KMS-11 (cell line): Measurements from ENCODE around the gene KRT3.

Experiments
- H2AFZ ChIP-seq: fragments of 200-600 bp; sonication (generic); 2 replicates; pipeline ENCODE4 v1.6.1; 2016; ENCODE audit warnings: antibody characterized with exemption, mixed run types, low read depth
- H3K27ac ChIP-seq: fragments of 200-600 bp; sonication (generic); 2 replicates; pipeline ENCODE4 v1.6.1; 2016; ENCODE audit warnings: mild to moderate bottlenecking, mixed run types
- H3K27me3 ChIP-seq: fragments of 200-600 bp; sonication (generic); 2 replicates; pipeline ENCODE4 v1.6.1; 2017; ENCODE audit warnings: mild to moderate bottlenecking, low read depth, mixed run types, moderate library complexity; ENCODE audit not compliant: insufficient read depth
- H3K36me3 ChIP-seq: fragments of 200-600 bp; sonication (generic); 2 replicates; pipeline ENCODE4 v1.6.1; 2017; ENCODE audit warnings: mild to moderate bottlenecking, mixed run types; ENCODE audit not compliant: insufficient read depth
- H3K4me1 ChIP-seq: fragments of 200-600 bp; sonication (generic); 2 replicates; pipeline ENCODE4 v1.6.1; 2016; ENCODE audit warnings: mild to moderate bottlenecking, low read depth, mixed run types; ENCODE audit not compliant: poor library complexity, severe bottlenecking
- H3K4me2 ChIP-seq: fragments of 200-600 bp; sonication (generic); 2 replicates; pipeline ENCODE4 v1.7.0; 2016; ENCODE audit warnings: mild to moderate bottlenecking, mixed run types
- H3K4me3 ChIP-seq: fragments of 200-600 bp; sonication (generic); IDR thresholded peaks from 2 replicates; pipeline ENCODE4 v1.6.1; 2017; ENCODE audit warnings: low read depth, low read length, mixed read lengths; ENCODE audit not compliant: insufficient read depth
- H3K79me2 ChIP-seq: fragments of 200-600 bp; sonication (generic); 2 replicates; pipeline ENCODE4 v1.6.1; 2016; ENCODE audit warnings: low read depth, mixed run types; ENCODE audit not compliant: insufficient read depth
- H3K9ac ChIP-seq: fragments of 200-600 bp; sonication (generic); 2 replicates; pipeline ENCODE4 v1.6.1; 2016; ENCODE audit warnings: mild to moderate bottlenecking, mixed run types
- H4K20me1 ChIP-seq: fragments of 200-600 bp; sonication (generic); 2 replicates; pipeline ENCODE4 v1.6.1; 2016; ENCODE audit warnings: mild to moderate bottlenecking, mixed run types; ENCODE audit not compliant: insufficient read depth
- CTCF ChIP-seq: fragments of 200-600 bp; sonication (generic); conservative IDR thresholded peaks from 2 replicates; pipeline ENCODE4 v1.6.1; 2017; ENCODE audit warnings: low read depth, mild to moderate bottlenecking, antibody characterized with exemption, low read length, moderate library complexity, mixed read lengths

Gene KRT3

GRCh38 chr12:52755533-52755932 is 40.4 kb downstream of the KRT3 start:
- Histone ChIP-seq H3K9ac (no peak overlapping the region), H3K79me2 (no peaks in the 10 kb centered on the region), H3K27ac (no peak overlapping the region), H3K4me2 (no peak overlapping the region), H3K27me3 (peaks cover 6% of the 10 kb centered on the region; the same call in 1 of the 2 replicates), H2AFZ (no peak overlapping the region), H3K36me3 (no peaks in the 10 kb centered on the region), H4K20me1 (no peaks in the 10 kb centered on the region), H3K4me1 (no peaks in the 10 kb centered on the region), H3K4me3 (no peak overlapping the region)
- TF ChIP-seq CTCF = no peak

GRCh38 chr12:52754135-52754534 is 41.8 kb downstream of the KRT3 start:
- Histone ChIP-seq H3K27me3 (peaks cover 12% of the 10 kb centered on the region; the same call in 1 of the 2 replicates), H3K4me1 (no peaks in the 10 kb centered on the region), H3K27ac (no peak overlapping the region), H3K4me3 (no peak overlapping the region), H4K20me1 (no peaks in the 10 kb centered on the region), H3K4me2 (no peak overlapping the region), H3K9ac (no peak overlapping the region), H2AFZ (no peak overlapping the region), H3K36me3 (no peaks in the 10 kb centered on the region), H3K79me2 (no peaks in the 10 kb centered on the region)
- no peak for TF ChIP-seq CTCF

GRCh38 chr12:52753283-52753682 is 42.6 kb downstream of the KRT3 start:
- TF ChIP-seq CTCF = no peak
- H3K27ac ChIP-seq = no peak overlapping the region

GRCh38 chr12:52752516-52752915 is 43.4 kb downstream of the KRT3 start:
- H3K27me3 ChIP-seq = peaks cover 12% of the 10 kb centered on the region; the same call in 1 of the 2 replicates

More at GRCh38 chr12:52753283-52753682, 42.6 kb downstream of the KRT3 start:
- no peak overlapping the region for H3K4me2 ChIP-seq
- no peak overlapping the region for H3K4me3 ChIP-seq
- H4K20me1 ChIP-seq = no peaks in the 10 kb centered on the region
- H3K9ac ChIP-seq = no peak overlapping the region
- peaks cover 12% of the 10 kb centered on the region; the same call in 1 of the 2 replicates for H3K27me3 ChIP-seq
- H3K79me2 ChIP-seq = no peaks in the 10 kb centered on the region
- no peaks in the 10 kb centered on the region for H3K36me3 ChIP-seq
- no peak overlapping the region for H2AFZ ChIP-seq
- no peaks in the 10 kb centered on the region for H3K4me1 ChIP-seq

More at GRCh38 chr12:52752516-52752915, 43.4 kb downstream of the KRT3 start:
- H3K9ac ChIP-seq = no peak overlapping the region
- H3K27ac ChIP-seq = no peak overlapping the region
- no peak for TF ChIP-seq CTCF
- no peaks in the 10 kb centered on the region for H3K4me1 ChIP-seq
- H3K4me2 ChIP-seq = no peak overlapping the region
- no peak overlapping the region for H3K4me3 ChIP-seq
- no peak overlapping the region for H2AFZ ChIP-seq
- no peaks in the 10 kb centered on the region for H3K79me2 ChIP-seq
- H4K20me1 ChIP-seq = no peaks in the 10 kb centered on the region
- no peaks in the 10 kb centered on the region for H3K36me3 ChIP-seq
